Panc1 (cell line): ENCODE measurements around the gene RALA.

Source experiments
- CTCF ChIP-seq: fragments of 450-650 bp; IDR thresholded peaks from 2 replicates; pipeline ENCODE4 v1.5.1; 2017; ENCODE audit warnings: mild to moderate bottlenecking
- POLR2AphosphoS5 ChIP-seq: IDR thresholded peaks from 2 replicates; pipeline ENCODE4 v1.6.1; 2012; ENCODE audit warnings: mild to moderate bottlenecking, low read depth, low read length, moderate library complexity
- REST ChIP-seq, 2 experiments: IDR thresholded peaks; 2 replicates each; pipeline ENCODE4 v1.6.1; 2011 to 2012; ENCODE audit warnings: low read depth in 2 of 2, control low read depth in 1 of 2, low read length in 1 of 2, mild to moderate bottlenecking in 1 of 2, moderate library complexity in 1 of 2; ENCODE audit not compliant: insufficient read depth in 1 of 2
- SIN3A ChIP-seq: IDR thresholded peaks from 2 replicates; pipeline ENCODE4 v1.6.1; 2012; ENCODE audit warnings: low read depth, mild to moderate bottlenecking, low read length, moderate library complexity, borderline replicate concordance; ENCODE audit not compliant: insufficient read depth
- TCF7L2 ChIP-seq: IDR thresholded peaks from 2 replicates; pipeline ENCODE4 v1.6.1; 2011; ENCODE audit warnings: mild to moderate bottlenecking, low read depth, low read length, inconsistent platforms

GRCh38 chr7:39574673-39575349, 48.6 kb upstream of the RALA start:
- TF ChIP-seq CTCF, result no peak
- no peak for TF ChIP-seq REST (IDR thresholded peaks at IDR 0.05; ENCODE audit: insufficient read depth in 1 of 2, low read depth in 2 of 2, low read length in 1 of 2)
- TF ChIP-seq POLR2AphosphoS5, result no peak
- no peak for TF ChIP-seq SIN3A
- TF ChIP-seq TCF7L2, result no peak
